ENCODE data around the gene TSTD1. TPM values are rescaled to one million over a fixed set of nuclear protein-coding genes. Genes with fewer than 3 reads are reported as not detected.

The TSTD1 gene
- total and polyA plus RNA-seq, 2 of the 8 experiments (the other 6 are each of a cell fraction or from before 2014, with no cell fraction given), result 60.9 to 314 TPM

DNA sequence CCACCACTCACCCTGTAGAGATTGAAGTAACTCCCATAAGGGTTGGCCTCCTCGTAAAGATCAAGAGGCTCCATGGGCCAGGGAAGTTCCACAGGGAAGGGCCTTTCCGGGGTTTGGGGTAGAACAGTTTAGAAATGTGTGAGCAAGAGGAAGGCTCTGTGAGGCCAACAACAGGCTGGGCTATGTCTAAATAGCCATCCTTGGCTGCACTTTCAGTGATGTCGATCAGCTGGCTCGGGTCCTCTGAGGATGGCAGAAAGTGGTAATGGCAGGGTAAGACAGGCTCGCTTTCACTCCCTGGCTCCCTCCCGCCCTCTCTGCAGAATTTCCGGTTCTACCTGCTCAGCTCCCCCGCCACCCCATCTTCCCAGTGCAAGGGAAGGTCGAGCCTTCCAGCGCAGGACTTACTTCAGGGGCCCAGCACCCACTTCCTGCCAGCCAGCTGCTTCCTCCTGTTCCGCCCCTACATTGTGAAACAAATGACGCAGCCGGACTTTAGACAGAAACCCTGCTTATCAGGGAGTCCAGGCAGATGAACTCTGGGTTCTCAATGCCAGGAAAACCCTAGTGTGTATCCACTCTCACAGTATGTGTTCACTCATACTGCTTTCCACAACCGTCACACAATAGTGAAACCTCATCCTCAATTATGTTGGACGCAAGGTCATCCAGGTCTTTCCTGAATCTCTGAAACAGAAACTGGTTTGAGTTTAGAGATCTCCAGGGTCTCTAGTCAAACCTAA lies 25.1 kb downstream of the TSTD1 start (continued):
- TF ChIP-seq, protein P1, sequence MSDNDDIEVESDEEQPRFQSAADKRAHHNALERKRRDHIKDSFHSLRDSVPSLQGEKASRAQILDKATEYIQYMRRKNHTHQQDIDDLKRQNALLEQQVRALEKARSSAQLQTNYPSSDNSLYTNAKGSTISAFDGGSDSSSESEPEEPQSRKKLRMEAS (IDR thresholded peaks at IDR 0.05), result peak; percentile 22; the same call in 1 of the 2 replicates
- TF ChIP-seq TCF12 (IDR thresholded peaks at IDR 0.05; ENCODE audit: low read depth, low read length), result 0 out of 2 replicates have a peak, but pooled peaks have one; percentile 29
- 0 out of 2 replicates have a peak, but pooled peaks have one; percentile 40 for TF ChIP-seq RBBP5 (IDR thresholded peaks at IDR 0.05; ENCODE audit: borderline replicate concordance, low read depth, low read length)
- peak; percentile 37; the same call in 1 of the 2 replicates for TF ChIP-seq TAF1 (IDR thresholded peaks at IDR 0.05; ENCODE audit: low read depth, low read length)
- no peak for TF ChIP-seq RFX5 (IDR thresholded peaks at IDR 0.05; ENCODE audit: borderline replicate concordance, low read depth, low read length)
- peak; percentile 70; the same call in 1 of the 2 replicates for TF ChIP-seq CEBPB (IDR thresholded peaks at IDR 0.05; ENCODE audit: low read depth, low read length)
- peak in 1 of 2 experiments; percentile 40; a peak in 1 of 3 replicates for TF ChIP-seq EP300 (IDR thresholded peaks at IDR 0.05; ENCODE audit: borderline replicate concordance in 1 of 2, low read depth in 2 of 2, low read length in 2 of 2)

All from H1 (cell line).